Kidney capillary endothelial cell (primary cell): ENCODE measurements around the gene FAM167B.
"Not testable (repeated sequence)": the region's sequence is repeated elsewhere in the genome, so short reads cannot be mapped to it uniquely, and the experiment has no call there.

Source experiments
- DNase-seq: peaks from one replicate; pipeline ENCODE4 v3.0.0-alpha.2; 2018; ENCODE audit warnings: low spot score

FAM167B gene

GRCh38 chr1:32263236-32263593 lies 16.2 kb downstream of the FAM167B start:
- DNase-seq, result not testable (repeated sequence)

GRCh38 chr1:32263744-32264143 lies 16.7 kb downstream of the FAM167B start:
- no peak for DNase-seq

DNA sequence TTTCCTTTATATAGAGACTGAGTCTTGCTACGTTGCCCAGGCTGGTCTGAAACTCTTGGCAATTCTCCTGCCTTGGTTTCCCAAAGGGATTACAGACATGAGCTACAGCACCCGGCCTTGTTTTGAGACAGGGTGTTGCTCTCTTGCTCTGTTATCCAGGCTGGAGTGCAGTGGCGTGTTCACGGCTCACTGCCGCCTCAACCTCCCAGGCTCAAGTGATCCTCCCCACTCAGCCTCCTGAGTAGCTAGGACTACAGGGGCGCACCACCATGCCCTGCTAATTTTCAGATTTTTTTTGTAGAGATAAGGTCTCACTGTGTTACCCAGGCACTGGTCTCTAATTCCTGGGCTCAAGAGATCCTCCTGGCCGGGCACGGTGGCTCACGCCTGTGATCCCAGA lies 18.8 kb downstream of the FAM167B start:
- DNase-seq, result no peak

GRCh38 chr1:32266921-32267591 lies 20.0 kb downstream of the FAM167B start:
- DNase-seq, result peak; percentile 82

- no peak for DNase-seq
Measured at GRCh38 chr1:32269744-32270143, 22.7 kb downstream of the FAM167B start.

GRCh38 chr1:32272557-32273390 lies 25.8 kb downstream of the FAM167B start:
- DNase-seq, result no peak

GRCh38 chr1:32273391-32274208 lies 26.6 kb downstream of the FAM167B start:
- no peak for DNase-seq

- no peak for DNase-seq
Measured at GRCh38 chr1:32274646-32275340, 27.8 kb downstream of the FAM167B start.

DNA sequence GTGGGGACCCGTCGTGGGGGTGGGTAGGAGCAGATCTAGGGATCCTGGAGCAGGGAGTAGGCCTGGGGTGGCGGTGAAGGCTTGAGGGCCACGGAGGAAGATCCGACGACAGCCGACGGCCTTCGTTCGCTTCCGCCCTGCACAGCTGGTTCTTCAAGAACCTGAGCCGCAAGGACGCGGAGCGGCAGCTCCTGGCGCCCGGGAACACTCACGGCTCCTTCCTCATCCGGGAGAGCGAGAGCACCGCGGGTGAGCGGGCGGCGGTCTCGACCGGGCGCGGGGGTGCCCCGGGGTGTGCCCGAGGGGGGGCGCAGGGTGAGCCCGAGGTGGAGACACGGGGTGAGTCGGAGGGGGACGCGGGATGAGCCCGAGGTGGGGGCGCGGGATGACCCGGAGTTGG lies 28.4 kb downstream of the FAM167B start:
- no peak for DNase-seq

DNA sequence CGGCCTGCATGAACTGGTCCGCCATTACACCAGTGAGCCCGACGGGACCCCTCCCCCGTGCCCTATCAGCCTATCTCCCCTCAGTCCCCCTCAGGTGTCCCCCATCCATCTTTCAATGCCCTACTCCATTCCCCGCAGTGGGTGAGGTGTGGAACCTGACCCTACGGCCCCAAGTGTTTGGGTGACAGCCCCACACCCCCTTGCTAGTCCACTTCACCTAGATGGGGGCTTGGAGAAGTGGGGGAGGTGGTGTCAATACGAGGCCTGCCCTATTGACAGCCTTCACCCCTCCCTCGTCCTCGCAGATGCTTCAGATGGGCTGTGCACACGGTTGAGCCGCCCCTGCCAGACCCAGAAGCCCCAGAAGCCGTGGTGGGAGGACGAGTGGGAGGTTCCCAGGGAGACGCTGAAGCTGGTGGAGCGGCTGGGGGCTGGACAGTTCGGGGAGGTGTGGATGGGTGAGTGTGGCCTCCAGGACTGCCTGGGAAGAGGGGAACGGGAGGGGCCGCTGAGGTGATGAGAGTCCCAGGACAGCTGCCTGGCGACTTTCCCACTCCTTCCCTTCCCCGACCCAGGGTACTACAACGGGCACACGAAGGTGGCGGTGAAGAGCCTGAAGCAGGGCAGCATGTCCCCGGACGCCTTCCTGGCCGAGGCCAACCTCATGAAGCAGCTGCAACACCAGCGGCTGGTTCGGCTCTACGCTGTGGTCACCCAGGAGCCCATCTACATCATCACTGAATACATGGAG lies 29.2 kb downstream of the FAM167B start:
- no peak for DNase-seq

DNA sequence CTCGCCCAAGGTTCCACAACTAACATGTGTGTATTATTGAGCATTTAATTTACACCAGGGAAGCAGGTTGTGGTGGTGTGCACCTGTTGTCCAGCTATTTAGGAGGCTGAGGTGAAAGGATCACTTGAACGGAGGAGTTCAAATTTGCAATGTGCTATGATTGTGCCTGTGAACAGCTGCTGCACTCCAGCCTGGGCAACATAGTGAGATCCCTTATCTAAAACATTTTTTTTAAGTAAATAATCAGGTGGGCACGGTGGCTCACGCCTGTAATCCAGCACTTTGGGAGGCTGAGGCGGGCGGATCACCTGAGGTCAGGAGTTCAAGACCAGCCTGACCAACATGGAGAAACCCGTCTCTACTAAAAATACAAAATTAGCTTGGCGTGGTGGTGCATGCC lies 37.8 kb downstream of the FAM167B start:
- not testable (repeated sequence) for DNase-seq

DNA sequence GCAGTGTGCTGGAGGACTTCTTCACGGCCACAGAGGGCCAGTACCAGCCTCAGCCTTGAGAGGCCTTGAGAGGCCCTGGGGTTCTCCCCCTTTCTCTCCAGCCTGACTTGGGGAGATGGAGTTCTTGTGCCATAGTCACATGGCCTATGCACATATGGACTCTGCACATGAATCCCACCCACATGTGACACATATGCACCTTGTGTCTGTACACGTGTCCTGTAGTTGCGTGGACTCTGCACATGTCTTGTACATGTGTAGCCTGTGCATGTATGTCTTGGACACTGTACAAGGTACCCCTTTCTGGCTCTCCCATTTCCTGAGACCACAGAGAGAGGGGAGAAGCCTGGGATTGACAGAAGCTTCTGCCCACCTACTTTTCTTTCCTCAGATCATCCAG lies 38.6 kb downstream of the FAM167B start:
- DNase-seq, result no peak

DNA sequence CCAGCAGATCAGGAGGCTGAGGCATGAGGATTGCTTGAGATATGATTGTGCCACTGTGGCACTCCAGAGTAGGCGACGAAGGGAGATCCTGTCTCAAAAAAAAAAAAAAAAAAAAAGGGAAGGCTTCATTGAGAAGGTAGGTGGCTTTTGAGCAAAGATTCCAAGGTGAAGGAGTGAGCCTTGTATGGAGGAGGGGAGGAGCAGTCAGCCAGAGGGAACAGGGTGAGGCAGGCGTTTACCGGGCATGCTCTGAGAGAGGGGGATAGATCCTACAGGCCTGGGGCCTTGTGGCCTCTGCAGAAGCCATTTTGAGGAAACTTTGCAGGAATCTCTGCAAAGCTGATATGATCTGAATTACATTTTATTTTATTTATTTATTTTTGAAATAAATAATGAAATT lies 39.7 kb downstream of the FAM167B start:
- no peak for DNase-seq

GRCh38 chr1:32289256-32289655 lies 42.2 kb downstream of the FAM167B start:
- DNase-seq, result no peak

GRCh38 chr1:32291145-32291707 lies 44.2 kb downstream of the FAM167B start:
- DNase-seq, result peak; percentile 65

DNA sequence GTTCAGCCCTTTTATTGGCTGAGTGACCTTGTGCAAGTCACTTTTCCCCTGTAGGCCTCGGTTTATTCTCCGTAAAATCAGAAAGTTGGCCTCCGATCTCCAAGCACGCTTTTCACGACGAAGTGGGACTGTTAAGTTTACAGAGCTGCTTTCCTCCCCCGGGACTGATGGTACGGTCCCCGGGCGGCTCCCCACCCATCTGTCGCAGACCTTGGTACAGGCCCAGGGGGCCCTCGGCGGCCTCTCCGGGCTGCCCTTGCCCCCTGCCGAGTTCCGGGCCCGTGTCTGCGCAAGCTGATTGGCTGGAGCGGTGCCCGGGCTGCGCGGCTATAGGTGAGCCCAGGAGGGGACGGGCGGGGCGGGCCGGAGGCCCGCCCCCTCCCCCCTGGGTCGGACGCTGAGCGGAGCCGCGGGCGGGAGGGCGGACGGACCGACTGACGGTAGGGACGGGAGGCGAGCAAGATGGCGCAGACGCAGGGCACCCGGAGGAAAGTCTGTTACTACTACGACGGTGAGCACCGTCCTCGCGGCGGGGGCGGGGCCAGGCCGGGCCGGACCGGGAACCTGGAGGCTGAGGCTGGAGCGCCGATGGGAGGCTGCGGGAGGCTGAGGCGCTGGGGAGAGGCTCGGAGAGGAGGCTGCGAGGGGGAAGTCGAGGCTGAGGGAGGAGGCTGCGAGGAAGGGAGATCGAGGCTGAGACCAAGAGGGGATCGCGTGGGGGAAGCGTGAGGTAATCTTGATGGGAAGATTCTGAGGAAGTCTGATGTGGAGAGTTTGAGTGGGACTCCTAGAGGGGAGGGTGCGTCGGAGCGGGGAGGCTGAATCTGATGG lies 44.9 kb downstream of the FAM167B start, which contains the start of gene HDAC1:
TSS of gene HDAC1 (plus strand) at position 376 of the 831 bp plus-strand sequence. CDS start at position 463, 87 bp downstream.
- DNase-seq, result peak; percentile 94

- DNase-seq, result not testable (repeated sequence)
Measured at GRCh38 chr1:32298211-32298610, 51.2 kb downstream of the FAM167B start.
